ENCODE results near the gene STX2. TPM values are rescaled to one million over a fixed set of nuclear protein-coding genes. Genes with fewer than 3 reads are reported as not detected.

The STX2 gene
- total RNA-seq, 4 donors from 2014 or later: 8.1 to 22.1 (median 9.7) TPM

- DNase-seq: no peak
- Histone ChIP-seq H3K27ac (no peak overlapping the region), H3K4me1 (peaks cover 4 to 20% (median 19%) of the 10 kb centered on the region in 4 donors), H3K36me3 (peaks cover 0 to 32% (median 13%) of the 10 kb centered on the region in 4 donors), H3K9me3 (no peaks in the 10 kb centered on the region), H3K27me3 (no peaks in the 10 kb centered on the region), H3K4me3 (no peak overlapping the region)
- TF ChIP-seq EP300 (IDR thresholded peaks at IDR 0.05; ENCODE audit: low read depth) (no peak), POLR2AphosphoS5 (IDR thresholded peaks at IDR 0.05) (no peak), CTCF (IDR thresholded peaks at IDR 0.05) (no peak), POLR2A (IDR thresholded peaks at IDR 0.05) (no peak)
- in situ Hi-C loops (cut with MboI; ENCODE audit: low pct_ligation_motif_present in 1 of 4, low pct_unique_long_range_greater_than_20kb in 1 of 4, low sequenced_read_pairs in 3 of 4): no loop called here
- 90 to 94% methylated on average over 2 to 10 of the region's 10 CpGs for WGBS, 2 donors (ENCODE audit: low coverage in 1 of 2)
- intact Hi-C loops (cut with DNase I; ENCODE audit: low total_unique reads): no loop called here
Measured at GRCh38 chr12:130874696-130875095, 35.6 kb upstream of the STX2 start.

- WGBS, 2 donors (ENCODE audit: low coverage in 1 of 2): 76 to 93% methylated on average over 3 to 4 of the region's 4 CpGs
- in situ Hi-C loops (cut with MboI; ENCODE audit: low pct_ligation_motif_present in 1 of 4, low pct_unique_long_range_greater_than_20kb in 1 of 4, low sequenced_read_pairs in 3 of 4): no loop called here
- no peak for DNase-seq
- TF ChIP-seq EP300 (IDR thresholded peaks at IDR 0.05; ENCODE audit: low read depth) (no peak), CTCF (IDR thresholded peaks at IDR 0.05) (no peak), POLR2AphosphoS5 (IDR thresholded peaks at IDR 0.05) (no peak)
- Histone ChIP-seq H3K9me3 (no peaks in the 10 kb centered on the region), H3K36me3 (peaks cover 0 to 32% (median 13%) of the 10 kb centered on the region in 4 donors), H3K27me3 (no peaks in the 10 kb centered on the region), H3K4me3 (no peak overlapping the region), H3K4me1 (peaks cover 4 to 20% (median 19%) of the 10 kb centered on the region in 4 donors), H3K27ac (no peak overlapping the region)
- intact Hi-C loops (cut with DNase I; ENCODE audit: low total_unique reads): no loop called here
Measured at GRCh38 chr12:130873825-130874224, 34.8 kb upstream of the STX2 start.

GRCh38 chr12:130873106-130873795 lies 34.2 kb upstream of the STX2 start:
- no peaks in the 10 kb centered on the region for H3K27me3 ChIP-seq
- in situ Hi-C loops (cut with MboI; ENCODE audit: low pct_ligation_motif_present in 1 of 4, low pct_unique_long_range_greater_than_20kb in 1 of 4, low sequenced_read_pairs in 3 of 4): no loop called here
- peak overlapping the region in 3 of 4 donors; percentile 92 to 97 (median 95) for H3K27ac ChIP-seq
- H3K9me3 ChIP-seq: no peaks in the 10 kb centered on the region
- 38 to 55% methylated on average over 4 of the region's 4 CpGs for WGBS, 2 donors (ENCODE audit: low coverage in 1 of 2)
- TF ChIP-seq EP300 (IDR thresholded peaks at IDR 0.05; ENCODE audit: low read depth) (no peak), CTCF (IDR thresholded peaks at IDR 0.05) (no peak), POLR2AphosphoS5 (IDR thresholded peaks at IDR 0.05) (no peak), POLR2A (IDR thresholded peaks at IDR 0.05) (no peak)
- intact Hi-C loops (cut with DNase I; ENCODE audit: low total_unique reads): no loop called here
- H3K4me3 ChIP-seq: peak overlapping the region in 3 of 4 donors; percentile 66 to 97 (median 95)
- H3K4me1 ChIP-seq: peaks cover 4 to 20% (median 19%) of the 10 kb centered on the region in 4 donors
- DNase-seq: no peak
- peaks cover 0 to 32% (median 13%) of the 10 kb centered on the region in 4 donors for H3K36me3 ChIP-seq

- 2 to 7% methylated on average over 7 to 22 of the region's 79 CpGs for WGBS, 2 donors (ENCODE audit: low coverage in 1 of 2)
- peak overlapping the region; percentile 92 to 97 (median 95) for H3K27ac ChIP-seq
Measured at GRCh38 chr12:130872179-130873096, 33.4 kb upstream of the STX2 start.

More at GRCh38 chr12:130872179-130873096, 33.4 kb upstream of the STX2 start:
- intact Hi-C loops (cut with DNase I; ENCODE audit: low total_unique reads): no loop called here
- H3K4me3 ChIP-seq: peak overlapping the region; percentile 66 to 97 (median 94)
- in situ Hi-C loops (cut with MboI; ENCODE audit: low pct_ligation_motif_present in 1 of 4, low pct_unique_long_range_greater_than_20kb in 1 of 4, low sequenced_read_pairs in 3 of 4): no loop called here
- TF ChIP-seq EP300 (IDR thresholded peaks at IDR 0.05; ENCODE audit: low read depth) (no peak), POLR2A (IDR thresholded peaks at IDR 0.05) (no peak), CTCF (IDR thresholded peaks at IDR 0.05) (no peak), POLR2AphosphoS5 (IDR thresholded peaks at IDR 0.05) (no peak)
- H3K27me3 ChIP-seq: no peaks in the 10 kb centered on the region
- H3K4me1 ChIP-seq: peaks cover 4 to 20% (median 19%) of the 10 kb centered on the region in 4 donors
- H3K9me3 ChIP-seq: no peaks in the 10 kb centered on the region
- peak; percentile 37 for DNase-seq
- H3K36me3 ChIP-seq: peaks cover 0 to 32% (median 13%) of the 10 kb centered on the region in 4 donors
